GM23248 (cell line): ENCODE measurements around the gene VSTM2A.

ENCODE experiments used
- EZH2 ChIP-seq: fragments of 200-600 bp; sonication (generic); IDR thresholded peaks from 2 replicates; pipeline ENCODE4 v1.6.1; 2018; ENCODE audit warnings: antibody characterized with exemption, mild to moderate bottlenecking; ENCODE audit not compliant: insufficient read depth, poor library complexity, severe bottlenecking
- EZH2phosphoT487 ChIP-seq: fragments of 200-600 bp; sonication (generic); IDR thresholded peaks from 2 replicates; pipeline ENCODE4 v1.6.1; 2018; ENCODE audit warnings: antibody characterized with exemption, moderate library complexity, mild to moderate bottlenecking, low read depth; ENCODE audit not compliant: insufficient read depth

DNA sequence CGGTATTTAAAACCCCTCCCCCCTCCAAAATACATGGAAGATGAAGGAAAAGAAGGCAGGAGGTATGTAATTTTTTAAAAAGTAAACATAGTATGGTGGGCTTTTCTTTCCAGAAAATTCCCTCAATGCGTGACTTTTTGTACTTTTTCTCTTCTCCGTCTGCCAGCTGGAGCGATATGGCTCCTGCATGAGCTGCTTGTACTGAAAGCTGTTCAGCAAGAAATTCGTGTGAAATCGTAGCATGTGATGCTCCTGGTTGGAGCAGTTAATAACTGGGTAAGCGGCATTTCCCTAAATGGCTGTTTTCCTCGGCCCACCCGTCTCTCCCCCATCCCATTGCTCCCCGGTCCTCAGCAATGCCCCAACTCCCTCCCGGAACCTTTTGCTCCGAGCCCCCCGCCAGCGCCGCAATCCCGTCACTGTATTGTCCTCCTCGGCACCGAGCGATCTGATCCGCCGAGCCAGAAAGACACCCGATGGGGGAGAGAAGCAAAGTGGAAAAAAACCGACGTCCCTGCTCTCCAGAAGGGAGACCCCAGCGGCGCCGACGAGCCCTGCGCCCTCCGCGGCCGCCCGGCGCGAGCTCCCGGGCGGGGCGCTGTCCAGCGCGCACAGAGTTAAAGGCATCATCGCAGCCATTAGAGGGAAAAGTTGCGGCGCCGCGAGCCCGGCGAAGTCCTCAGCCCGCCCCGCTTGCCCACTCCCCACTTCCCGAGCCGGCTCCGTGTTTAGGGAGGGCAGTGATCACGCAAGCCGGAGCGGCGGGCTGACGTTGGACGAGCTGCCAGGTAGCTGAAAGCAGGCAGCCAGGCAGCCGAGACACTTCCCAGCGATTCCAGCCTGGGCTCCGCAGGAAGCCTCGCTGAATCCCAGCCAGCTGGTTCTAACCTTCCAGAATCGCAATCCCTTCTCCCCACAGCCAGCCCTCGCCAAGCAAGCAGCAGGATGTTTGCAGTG is at the start of gene VSTM2A:
- no peak for TF ChIP-seq EZH2phosphoT487
- no peak for TF ChIP-seq EZH2
